ENCODE data around the gene ADAM23.

DNA sequence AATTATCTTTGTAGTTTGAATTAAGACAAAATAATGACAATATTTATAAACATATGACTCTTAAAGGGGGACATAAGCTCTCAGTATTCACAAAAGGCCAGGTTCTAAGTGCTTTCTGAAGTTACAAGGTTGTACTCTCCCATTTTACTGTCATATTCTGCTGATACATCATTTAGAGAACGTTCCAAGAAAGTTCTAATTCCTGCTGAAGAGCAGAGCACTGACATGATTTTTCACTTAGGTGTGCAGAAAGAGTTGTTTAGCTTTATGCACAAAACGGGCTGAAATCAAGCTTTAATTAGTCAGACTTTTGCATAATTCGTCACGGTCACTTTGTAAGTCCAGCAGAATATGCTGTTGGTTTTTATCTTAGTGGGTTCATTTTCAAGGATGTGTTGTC is 37.3 kb downstream of the ADAM23 start:
- TF ChIP-seq ZNF251 (CRISPR knock-in tag; IDR thresholded peaks at IDR 0.05) = no peak
- TF ChIP-seq ZBTB7A (CRISPR knock-in tag; IDR thresholded peaks at IDR 0.05) = no peak
- no peak for TF ChIP-seq KLF6 (CRISPR knock-in tag; IDR thresholded peaks at IDR 0.05)
- no peak for TF ChIP-seq PHF8 (CRISPR knock-in tag; IDR thresholded peaks at IDR 0.05)
- TF ChIP-seq NONO (IDR thresholded peaks at IDR 0.05) = no peak
- TF ChIP-seq NONO (CRISPR knock-in tag; conservative IDR thresholded peaks at IDR 0.05) = no peak
- TF ChIP-seq MBD4 (IDR thresholded peaks at IDR 0.05; ENCODE audit: borderline replicate concordance, low read length) = no peak
- no peak for TF ChIP-seq CBX5 (CRISPR knock-in tag; IDR thresholded peaks at IDR 0.05; ENCODE audit: borderline replicate concordance)
- TF ChIP-seq, protein P1, sequence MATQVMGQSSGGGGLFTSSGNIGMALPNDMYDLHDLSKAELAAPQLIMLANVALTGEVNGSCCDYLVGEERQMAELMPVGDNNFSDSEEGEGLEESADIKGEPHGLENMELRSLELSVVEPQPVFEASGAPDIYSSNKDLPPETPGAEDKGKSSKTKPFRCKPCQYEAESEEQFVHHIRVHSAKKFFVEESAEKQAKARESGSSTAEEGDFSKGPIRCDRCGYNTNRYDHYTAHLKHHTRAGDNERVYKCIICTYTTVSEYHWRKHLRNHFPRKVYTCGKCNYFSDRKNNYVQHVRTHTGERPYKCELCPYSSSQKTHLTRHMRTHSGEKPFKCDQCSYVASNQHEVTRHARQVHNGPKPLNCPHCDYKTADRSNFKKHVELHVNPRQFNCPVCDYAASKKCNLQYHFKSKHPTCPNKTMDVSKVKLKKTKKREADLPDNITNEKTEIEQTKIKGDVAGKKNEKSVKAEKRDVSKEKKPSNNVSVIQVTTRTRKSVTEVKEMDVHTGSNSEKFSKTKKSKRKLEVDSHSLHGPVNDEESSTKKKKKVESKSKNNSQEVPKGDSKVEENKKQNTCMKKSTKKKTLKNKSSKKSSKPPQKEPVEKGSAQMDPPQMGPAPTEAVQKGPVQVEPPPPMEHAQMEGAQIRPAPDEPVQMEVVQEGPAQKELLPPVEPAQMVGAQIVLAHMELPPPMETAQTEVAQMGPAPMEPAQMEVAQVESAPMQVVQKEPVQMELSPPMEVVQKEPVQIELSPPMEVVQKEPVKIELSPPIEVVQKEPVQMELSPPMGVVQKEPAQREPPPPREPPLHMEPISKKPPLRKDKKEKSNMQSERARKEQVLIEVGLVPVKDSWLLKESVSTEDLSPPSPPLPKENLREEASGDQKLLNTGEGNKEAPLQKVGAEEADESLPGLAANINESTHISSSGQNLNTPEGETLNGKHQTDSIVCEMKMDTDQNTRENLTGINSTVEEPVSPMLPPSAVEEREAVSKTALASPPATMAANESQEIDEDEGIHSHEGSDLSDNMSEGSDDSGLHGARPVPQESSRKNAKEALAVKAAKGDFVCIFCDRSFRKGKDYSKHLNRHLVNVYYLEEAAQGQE (IDR thresholded peaks at IDR 0.05; ENCODE audit: borderline replicate concordance in 1 of 2, low read depth in 1 of 2, low read length in 2 of 2) = no peak
- TF ChIP-seq ZFX (CRISPR knock-in tag; IDR thresholded peaks at IDR 0.05; ENCODE audit: low read depth) = no peak
- TF ChIP-seq, protein P2, sequence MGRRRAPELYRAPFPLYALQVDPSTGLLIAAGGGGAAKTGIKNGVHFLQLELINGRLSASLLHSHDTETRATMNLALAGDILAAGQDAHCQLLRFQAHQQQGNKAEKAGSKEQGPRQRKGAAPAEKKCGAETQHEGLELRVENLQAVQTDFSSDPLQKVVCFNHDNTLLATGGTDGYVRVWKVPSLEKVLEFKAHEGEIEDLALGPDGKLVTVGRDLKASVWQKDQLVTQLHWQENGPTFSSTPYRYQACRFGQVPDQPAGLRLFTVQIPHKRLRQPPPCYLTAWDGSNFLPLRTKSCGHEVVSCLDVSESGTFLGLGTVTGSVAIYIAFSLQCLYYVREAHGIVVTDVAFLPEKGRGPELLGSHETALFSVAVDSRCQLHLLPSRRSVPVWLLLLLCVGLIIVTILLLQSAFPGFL (CRISPR knock-in tag; IDR thresholded peaks at IDR 0.05) = no peak
- TF ChIP-seq POLR2AphosphoS5 (IDR thresholded peaks at IDR 0.05; ENCODE audit: low read depth, low read length) = no peak

All from HepG2 (cell line).